A673 (cell line): Measurements from ENCODE around the gene DCUN1D3. TPM values are rescaled to one million over a fixed set of nuclear protein-coding genes. Genes with fewer than 3 reads are reported as not detected.
"Not testable (repeated sequence)": the region's sequence is repeated elsewhere in the genome, so short reads cannot be mapped to it uniquely, and the experiment has no call there.

Source experiments
- BruUV-seq: library from RNA; stranded (reverse); fragments of 400-500 nt; replicated peaks from 2 replicates; lab custom pipeline; 2021; lab: Mats Ljungman, UMichigan
- CTCF ChIA-PET: fragments of 300-600 bp; sonication (Branson Sonifier 250); formaldehyde crosslinking; loops from one replicate; lab custom pipeline; 2022; ENCODE audit warnings: antibody characterized with exemption; lab: Charles Lee
- POLR2A ChIA-PET: fragments of 300-600 bp; sonication (Branson Sonifier 250); formaldehyde crosslinking; loops from one replicate; lab custom pipeline; 2022; ENCODE audit warnings: antibody characterized with exemption; ENCODE audit not compliant: low non-redundant PET; lab: Charles Lee
- DNase-seq: peaks from one replicate; pipeline ENCODE4 v3.0.0-alpha.2; 2015; ENCODE audit warnings: low spot score
- H3K27ac ChIP-seq: fragments of 200-600 bp; sonication (generic); 2 replicates; pipeline ENCODE4 v1.5.1; 2016; ENCODE audit warnings: mixed run types, low read depth, mild to moderate bottlenecking, mixed read lengths, antibody characterized with exemption, low read length; ENCODE audit not compliant: poor library complexity, severe bottlenecking
- H3K27me3 ChIP-seq: fragments of 200-600 bp; sonication (generic); replicated peaks from 2 replicates; pipeline ENCODE4 v1.6.1; 2017; ENCODE audit warnings: mixed run types, low read depth, mild to moderate bottlenecking, mixed read lengths, antibody characterized with exemption, low read length; ENCODE audit not compliant: insufficient read depth, poor library complexity
- H3K36me3 ChIP-seq: fragments of 200-600 bp; sonication (generic); 2 replicates; pipeline ENCODE4 v1.6.1; 2016; ENCODE audit warnings: mixed run types, mild to moderate bottlenecking, mixed read lengths, antibody characterized with exemption, low read length; ENCODE audit not compliant: insufficient read depth, poor library complexity, severe bottlenecking
- H3K4me1 ChIP-seq: fragments of 200-600 bp; sonication (generic); 2 replicates; pipeline ENCODE4 v1.6.1; 2017; ENCODE audit warnings: mixed run types, mild to moderate bottlenecking, mixed read lengths, antibody characterized with exemption, low read length; ENCODE audit not compliant: insufficient read depth, poor library complexity, severe bottlenecking
- H3K4me3 ChIP-seq: fragments of 200-600 bp; sonication (generic); 2 replicates; pipeline ENCODE4 v1.5.1; 2016; ENCODE audit warnings: low read depth, mixed run types, mild to moderate bottlenecking, mixed read lengths, low read length; ENCODE audit not compliant: poor library complexity, severe bottlenecking
- H3K9me3 ChIP-seq: fragments of 200-600 bp; sonication (generic); 2 replicates; pipeline ENCODE4 v1.6.1; 2016; ENCODE audit warnings: mixed run types, low read depth, mild to moderate bottlenecking, mixed read lengths, antibody characterized with exemption, low read length; ENCODE audit not compliant: poor library complexity, severe bottlenecking
- CTCF ChIP-seq: fragments of 300-800, 200-600 bp; sonication (generic); conservative IDR thresholded peaks from 2 replicates; pipeline ENCODE4 v1.5.1; 2017; ENCODE audit warnings: low read depth, mild to moderate bottlenecking, antibody characterized with exemption, low read length, moderate library complexity, mixed read lengths
- EZH2 ChIP-seq: fragments of 200-600 bp; sonication (generic); IDR thresholded peaks from 2 replicates; pipeline ENCODE4 v1.6.1; 2017; ENCODE audit warnings: borderline replicate concordance, low read depth, mild to moderate bottlenecking, mixed read lengths, antibody characterized with exemption, low read length; ENCODE audit not compliant: poor library complexity, severe bottlenecking
- intact Hi-C: fragments of 100-400 bp; cut with micrococcal nuclease; formaldehyde crosslinking; loops from one replicate; pipeline ENCODE4 v1.10.0; 2022; ENCODE audit not compliant: unreplicated experiment
- total RNA-seq: library from RNA; stranded (reverse); gene quantifications from 2 replicates; pipeline ENCODE4 v1.2.3, GENCODE V29; 2021

DCUN1D3 gene
- total RNA-seq, 1 experiment from 2014 or later: 12.4 TPM

DNA sequence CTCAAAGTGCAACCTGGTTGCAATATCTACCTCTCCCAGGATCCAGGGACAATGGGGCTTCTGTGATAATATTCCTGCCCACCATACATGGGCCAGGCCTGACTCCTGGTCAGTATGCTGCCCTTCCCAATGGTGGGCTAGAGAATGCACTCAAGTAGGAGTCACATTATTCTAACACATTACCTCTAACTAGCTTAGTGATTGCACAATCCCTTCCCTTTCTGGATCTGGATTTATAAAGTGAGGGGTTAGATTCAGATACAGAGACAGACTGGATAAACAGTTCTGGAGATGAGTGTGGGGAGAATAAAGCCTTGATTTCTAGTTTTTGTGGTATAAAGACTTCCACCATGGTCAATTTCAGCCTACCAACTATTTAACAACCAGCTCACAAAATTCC is 33.4 kb upstream of the DCUN1D3 start:
- TF ChIP-seq CTCF (no peak), EZH2 (no peak)
- intact Hi-C loops: no loop called here
- H3K27me3 ChIP-seq: no peaks in the 10 kb centered on the region
- no peak overlapping the region for H3K4me3 ChIP-seq
- no peaks in the 10 kb centered on the region for H3K4me1 ChIP-seq
- DNase-seq: no peak
- CTCF ChIA-PET: no interaction called here
- no peak overlapping the region for H3K27ac ChIP-seq
- H3K36me3 ChIP-seq: no peaks in the 10 kb centered on the region
- POLR2A ChIA-PET: no interaction called here
- H3K9me3 ChIP-seq: no peaks in the 10 kb centered on the region
- no TSS peak for BruUV-seq

- CTCF ChIA-PET: no interaction called here
- H3K9me3 ChIP-seq: no peaks in the 10 kb centered on the region
- H3K4me1 ChIP-seq: no peaks in the 10 kb centered on the region
- no peaks in the 10 kb centered on the region for H3K36me3 ChIP-seq
- POLR2A ChIA-PET: no interaction called here
- TF ChIP-seq CTCF (no peak), EZH2 (no peak)
- no TSS peak for BruUV-seq
- DNase-seq: no peak
- intact Hi-C loops: no loop called here
- no peak overlapping the region for H3K4me3 ChIP-seq
- no peak overlapping the region for H3K27ac ChIP-seq
- H3K27me3 ChIP-seq: no peaks in the 10 kb centered on the region
These were observed 31.0 kb upstream of the DCUN1D3 start for GRCh38 chr16:20931066-20931600.

DNA sequence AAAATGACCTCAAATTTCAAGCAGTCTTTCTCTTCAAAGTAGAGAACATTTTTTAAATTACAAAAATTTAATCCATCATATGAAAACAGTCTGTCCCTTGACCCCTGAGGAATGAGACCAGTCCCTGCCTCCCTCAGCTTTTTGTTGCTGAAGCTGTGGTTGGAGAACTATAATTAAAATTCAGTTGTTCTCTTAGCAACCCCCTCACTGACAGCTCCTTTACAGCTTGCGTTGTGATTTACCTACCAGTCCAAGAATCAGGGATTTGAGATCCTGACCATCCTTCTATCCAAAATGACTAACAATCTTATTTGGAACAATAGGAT is 30.2 kb upstream of the DCUN1D3 start:
- no peaks in the 10 kb centered on the region for H3K27me3 ChIP-seq
- DNase-seq: no peak
- H3K4me1 ChIP-seq: no peaks in the 10 kb centered on the region
- H3K4me3 ChIP-seq: no peak overlapping the region
- no peak overlapping the region for H3K27ac ChIP-seq
- TF ChIP-seq CTCF: no peak
- TF ChIP-seq EZH2: no peak
- H3K9me3 ChIP-seq: no peaks in the 10 kb centered on the region
- ChIA-PET CTCF (no interaction called here), POLR2A (no interaction called here)
- no TSS peak for BruUV-seq
- no peaks in the 10 kb centered on the region for H3K36me3 ChIP-seq
- intact Hi-C loops: no loop called here

DNA sequence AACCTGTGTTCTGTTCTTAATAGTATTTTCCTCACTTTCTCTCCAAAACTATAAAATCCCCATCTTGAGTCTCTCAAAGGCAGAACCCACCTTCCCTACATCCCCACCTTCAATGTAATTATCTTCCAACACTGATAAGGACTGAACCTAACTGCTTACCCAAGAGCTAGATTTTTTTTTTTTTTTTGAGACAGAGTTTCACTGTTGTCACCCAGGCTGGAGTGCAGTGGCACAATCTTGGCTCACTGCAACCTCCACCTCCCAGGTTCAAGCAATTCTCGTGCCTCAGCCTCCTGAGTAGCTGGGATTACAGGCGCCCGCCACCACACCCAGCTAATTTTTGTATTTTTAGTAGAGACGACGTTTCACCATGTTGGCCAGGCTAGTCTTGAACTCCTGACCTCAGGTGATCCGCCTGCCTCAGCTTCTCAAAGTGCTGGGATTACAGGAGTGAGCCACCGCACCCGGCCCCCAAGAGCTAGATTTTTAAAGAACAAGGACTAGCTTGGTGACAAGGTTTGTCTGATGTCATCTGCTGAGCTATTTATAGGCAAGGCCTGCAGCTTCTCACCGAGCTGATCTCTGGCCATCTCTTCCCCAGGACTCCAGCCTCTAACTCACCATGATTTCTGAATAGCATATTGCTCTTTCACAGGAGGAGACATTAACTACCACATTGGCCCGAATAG is 29.7 kb upstream of the DCUN1D3 start:
- CTCF ChIA-PET, H3K9me3 ChIP-seq, H3K4me3 ChIP-seq, H3K36me3 ChIP-seq, H3K27me3 ChIP-seq, POLR2A ChIA-PET, H3K4me1 ChIP-seq, DNase-seq, H3K27ac ChIP-seq, intact Hi-C loops, BruUV-seq: not testable (repeated sequence)
